Activated naive CD8-positive, alpha-beta T cell treated with anti-CD3 and anti-CD28 coated beads for 36 hours (primary cell): ENCODE measurements around the gene EMC1. TPM values are rescaled to one million over a fixed set of nuclear protein-coding genes. Genes with fewer than 3 reads are reported as not detected.

Source experiments
- total RNA-seq, 2 experiments: library from RNA; stranded (reverse); gene quantifications; one replicate each; pipeline ENCODE4 v1.2.3, GENCODE V29; 2021

EMC1 gene
- total RNA-seq, 2 experiments from 2014 or later, result 49.9 to 53.8 TPM

Other genes with a start within 250 kb of the EMC1 start
- gene UBR4, start 41.3 kb downstream of the EMC1 start, total RNA-seq, result 100 to 1,000 TPM; 109 to 110 TPM
- 100 to 1,000 TPM; 137 to 149 TPM for gene MRTO4, start 281 bp upstream of the EMC1 start, total RNA-seq
- under 1 TPM; 0.37 to 0.52 TPM for gene AKR7A3, start 37.2 kb upstream of the EMC1 start, total RNA-seq
- 10 to 100 TPM; 37.4 to 43.0 TPM for gene AKR7A2, start 60.6 kb upstream of the EMC1 start, total RNA-seq
- gene SLC66A1, start 60.8 kb upstream of the EMC1 start, total RNA-seq, result 1 to 10 TPM; 6.5 to 6.8 TPM
- gene CAPZB, start 234.0 kb upstream of the EMC1 start, total RNA-seq, result 100 to 1,000 TPM; 324 to 332 TPM